Thymus (tissue), 11 donors: ENCODE measurements around the gene OSBPL10. TPM values are rescaled to one million over a fixed set of nuclear protein-coding genes. Genes with fewer than 3 reads are reported as not detected.

ENCODE experiments used
- DNase-seq, 9 donors: peaks; one replicate each; pipeline ENCODE4 v3.0.0-alpha.2; 2013; ENCODE audit warnings: low spot score in 9 of 9, low read depth in 6 of 9, missing footprints in 1 of 9
- H3K27ac ChIP-seq, 2 donors: one replicate each; pipeline ENCODE4 v1.5.1; 2013; ENCODE audit warnings: control low read depth in 1 of 2, low read depth in 1 of 2, low read length in 1 of 2, mild to moderate bottlenecking in 1 of 2, moderate library complexity in 1 of 2
- H3K27me3 ChIP-seq, 2 donors: one replicate each; pipeline ENCODE4 v1.5.1; 2013; ENCODE audit warnings: low read length in 1 of 2; ENCODE audit not compliant: control insufficient read depth in 2 of 2, insufficient read depth in 1 of 2
- H3K36me3 ChIP-seq, 2 donors: one replicate each; pipeline ENCODE4 v1.5.1; 2013; ENCODE audit warnings: low read length in 1 of 2, mild to moderate bottlenecking in 1 of 2, moderate library complexity in 1 of 2; ENCODE audit not compliant: control insufficient read depth in 2 of 2, insufficient read depth in 2 of 2
- H3K4me1 ChIP-seq, 2 donors: one replicate each; pipeline ENCODE4 v1.5.1; 2013; ENCODE audit warnings: low read length in 2 of 2; ENCODE audit not compliant: control insufficient read depth in 2 of 2, insufficient read depth in 2 of 2
- H3K4me3 ChIP-seq, 2 donors: one replicate each; pipeline ENCODE4 v1.5.1; 2013; ENCODE audit warnings: low read length in 2 of 2, control low read depth in 1 of 2, mild to moderate bottlenecking in 1 of 2
- H3K9me3 ChIP-seq, 2 donors: one replicate each; pipeline ENCODE4 v1.5.1; 2013; ENCODE audit warnings: low read length in 1 of 2, mild to moderate bottlenecking in 1 of 2; ENCODE audit not compliant: control insufficient read depth in 2 of 2, insufficient read depth in 1 of 2
- WGBS: extraction: QIAGEN DNeasy Blood & Tissue Kit; methylation state at CpG from one replicate; pipeline ENCODE4 v1.1.7; 2013; 5-methylcytosine and 5-hydroxymethylcytosine counted together
- polyA plus RNA-seq: library from polyadenylated mRNA; stranded (reverse); fragments of 200-250 nt; gene quantifications from one replicate; pipeline ENCODE4 v1.2.3, GENCODE V29; 2013
- total RNA-seq: library from RNA; stranded (reverse); fragments of 120-200 nt; gene quantifications from one replicate; pipeline ENCODE4 v1.2.4, GENCODE V29; 2013
- donor health status: healthy.

Gene OSBPL10
- total and polyA plus RNA-seq, 2 donors = 1.4 to 2.1 TPM

GRCh38 chr3:31929826-31930502 lies 51.1 kb downstream of the OSBPL10 start:
- H3K36me3 ChIP-seq = no peaks in the 10 kb centered on the region
- no peaks in the 10 kb centered on the region for H3K4me1 ChIP-seq
- no peaks in the 10 kb centered on the region for H3K9me3 ChIP-seq
- WGBS = 96% methylated on average over 4 of the region's 4 CpGs
- H3K27ac ChIP-seq = no peak overlapping the region
- DNase-seq = no peak
- H3K27me3 ChIP-seq = no peaks in the 10 kb centered on the region
- H3K4me3 ChIP-seq = no peak overlapping the region

GRCh38 chr3:31927811-31928210 lies 53.3 kb downstream of the OSBPL10 start:
- no peaks in the 10 kb centered on the region for H3K9me3 ChIP-seq
- WGBS = 92% methylated on average over 6 of the region's 6 CpGs

GRCh38 chr3:31926543-31926942 lies 54.5 kb downstream of the OSBPL10 start:
- Histone ChIP-seq H3K27me3 (no peaks in the 10 kb centered on the region), H3K9me3 (no peaks in the 10 kb centered on the region), H3K4me1 (no peaks in the 10 kb centered on the region), H3K27ac (no peak overlapping the region), H3K4me3 (no peak overlapping the region), H3K36me3 (no peaks in the 10 kb centered on the region)
- DNase-seq = no peak
- WGBS = 96% methylated on average over 4 of the region's 4 CpGs

More at GRCh38 chr3:31927811-31928210, 53.3 kb downstream of the OSBPL10 start:
- H3K27ac ChIP-seq = no peak overlapping the region
- H3K4me3 ChIP-seq = no peak overlapping the region
- no peaks in the 10 kb centered on the region for H3K27me3 ChIP-seq
- H3K36me3 ChIP-seq = no peaks in the 10 kb centered on the region
- no peak for DNase-seq
- H3K4me1 ChIP-seq = no peaks in the 10 kb centered on the region

GRCh38 chr3:31925271-31925630 lies 55.8 kb downstream of the OSBPL10 start:
- DNase-seq = no peak
- no peaks in the 10 kb centered on the region for H3K4me1 ChIP-seq
- H3K9me3 ChIP-seq = peaks cover 0 to 3% of the 10 kb centered on the region in 2 donors
- H3K4me3 ChIP-seq = no peak overlapping the region
- no peak overlapping the region for H3K27ac ChIP-seq
- 97% methylated on average over 5 of the region's 5 CpGs for WGBS
- no peaks in the 10 kb centered on the region for H3K27me3 ChIP-seq
- no peaks in the 10 kb centered on the region for H3K36me3 ChIP-seq

GRCh38 chr3:31924610-31925270 lies 56.3 kb downstream of the OSBPL10 start:
- WGBS = 97% methylated on average over 2 of the region's 2 CpGs

GRCh38 chr3:31922962-31923361 lies 58.1 kb downstream of the OSBPL10 start:
- no peak overlapping the region for H3K27ac ChIP-seq
- peaks cover 0 to 3% of the 10 kb centered on the region in 2 donors for H3K9me3 ChIP-seq
- no peak overlapping the region for H3K4me3 ChIP-seq
- no peak for DNase-seq
- no peaks in the 10 kb centered on the region for H3K36me3 ChIP-seq
- no peaks in the 10 kb centered on the region for H3K27me3 ChIP-seq
- WGBS = 89% methylated on average over 1 of the region's 1 CpG
- peaks cover 0 to 9% of the 10 kb centered on the region in 2 donors for H3K4me1 ChIP-seq

More at GRCh38 chr3:31924610-31925270, 56.3 kb downstream of the OSBPL10 start:
- Histone ChIP-seq H3K36me3 (no peaks in the 10 kb centered on the region), H3K4me3 (no peak overlapping the region), H3K9me3 (peaks cover 0 to 3% of the 10 kb centered on the region in 2 donors), H3K27ac (no peak overlapping the region), H3K4me1 (no peaks in the 10 kb centered on the region), H3K27me3 (no peaks in the 10 kb centered on the region)
- no peak for DNase-seq

- H3K27ac ChIP-seq = no peak overlapping the region
- H3K4me1 ChIP-seq = peaks cover 0 to 13% of the 10 kb centered on the region in 2 donors
- WGBS = 87% methylated on average over 4 of the region's 4 CpGs
- H3K27me3 ChIP-seq = no peaks in the 10 kb centered on the region
- peaks cover 0 to 3% of the 10 kb centered on the region in 2 donors for H3K9me3 ChIP-seq
- DNase-seq = no peak
- H3K4me3 ChIP-seq = no peak overlapping the region
- H3K36me3 ChIP-seq = no peaks in the 10 kb centered on the region
Observed at GRCh38 chr3:31921837-31922236, 59.2 kb downstream of the OSBPL10 start.

GRCh38 chr3:31920310-31920709 lies 60.8 kb downstream of the OSBPL10 start:
- no peak overlapping the region for H3K4me3 ChIP-seq
- peaks cover 0 to 13% of the 10 kb centered on the region in 2 donors for H3K4me1 ChIP-seq
- no peaks in the 10 kb centered on the region for H3K36me3 ChIP-seq
- H3K27ac ChIP-seq = no peak overlapping the region
- peaks cover 0 to 3% of the 10 kb centered on the region in 2 donors for H3K9me3 ChIP-seq
- no peaks in the 10 kb centered on the region for H3K27me3 ChIP-seq
- 83% methylated on average over 1 of the region's 1 CpG for WGBS
- DNase-seq = no peak

GRCh38 chr3:31919528-31919927 lies 61.5 kb downstream of the OSBPL10 start:
- no peak for DNase-seq
- H3K27ac ChIP-seq = no peak overlapping the region
- peaks cover 0 to 13% of the 10 kb centered on the region in 2 donors for H3K4me1 ChIP-seq
- H3K9me3 ChIP-seq = peaks cover 0 to 3% of the 10 kb centered on the region in 2 donors
- H3K4me3 ChIP-seq = no peak overlapping the region
- WGBS = 98% methylated on average over 2 of the region's 2 CpGs
- H3K27me3 ChIP-seq = no peaks in the 10 kb centered on the region
- H3K36me3 ChIP-seq = no peaks in the 10 kb centered on the region
